Fibroblast of skin of right quadriceps (primary cell): Measurements from ENCODE around the gene MRC2.

Experiments
- DNase-seq: peaks from one replicate; pipeline ENCODE4 v3.0.0-alpha.2; 2013

MRC2 gene

GRCh38 chr17:62727916-62728672, 100.6 kb downstream of the MRC2 start:
- DNase-seq: no peak

- DNase-seq: no peak
Measured at GRCh38 chr17:62732125-62732524, 104.7 kb downstream of the MRC2 start.

GRCh38 chr17:62735044-62735651, 107.7 kb downstream of the MRC2 start:
- DNase-seq: no peak

GRCh38 chr17:62737513-62737912, 110.0 kb downstream of the MRC2 start:
- DNase-seq: no peak

GRCh38 chr17:62738281-62738680, 110.8 kb downstream of the MRC2 start:
- no peak for DNase-seq

GRCh38 chr17:62739645-62740388, 112.3 kb downstream of the MRC2 start:
- DNase-seq: no peak

GRCh38 chr17:62741290-62741689, 113.8 kb downstream of the MRC2 start:
- DNase-seq: no peak
